OCI-LY7 (cell line): ENCODE measurements around the gene GNAO1. TPM values are rescaled to one million over a fixed set of nuclear protein-coding genes. Genes with fewer than 3 reads are reported as not detected.

Experiments used
- BruUV-seq: library from RNA; stranded (reverse); fragments of 400-500 nt; replicated peaks from 2 replicates; lab custom pipeline; 2021; lab: Mats Ljungman, UMichigan
- CTCF ChIA-PET: fragments of 300-600 bp; sonication (Branson Sonifier 250); formaldehyde crosslinking; loops from one replicate; lab custom pipeline; 2022; ENCODE audit warnings: antibody characterized with exemption; ENCODE audit not compliant: unreplicated experiment; lab: Charles Lee
- POLR2A ChIA-PET: fragments of 300-600 bp; sonication (Branson Sonifier 250); formaldehyde crosslinking; loops from one replicate; lab custom pipeline; 2022; ENCODE audit warnings: antibody characterized with exemption; lab: Charles Lee
- DNase-seq: peaks from one replicate; pipeline ENCODE4 v3.0.0-alpha.2; 2015; ENCODE audit warnings: low spot score
- H2AFZ ChIP-seq: fragments of 200-600 bp; sonication (generic), shearing (Covaris generic); 2 replicates; pipeline ENCODE4 v1.6.1; 2014; ENCODE audit warnings: mild to moderate bottlenecking, antibody characterized with exemption, low read length, moderate library complexity
- H3K27ac ChIP-seq: fragments of 200-600 bp; sonication (generic); 2 replicates; pipeline ENCODE4 v1.5.1; 2014; ENCODE audit warnings: mixed run types, low read depth, mild to moderate bottlenecking, moderate library complexity, low read length, inconsistent platforms; ENCODE audit not compliant: poor library complexity, severe bottlenecking
- H3K36me3 ChIP-seq: fragments of 200-600 bp; sonication (generic); 2 replicates; pipeline ENCODE4 v1.6.1; 2014; ENCODE audit warnings: mild to moderate bottlenecking, antibody characterized with exemption, low read length, moderate library complexity, mixed read lengths; ENCODE audit not compliant: insufficient read depth
- H3K4me1 ChIP-seq: fragments of 200-600 bp; sonication (generic); 2 replicates; pipeline ENCODE4 v1.5.1; 2014; ENCODE audit warnings: mild to moderate bottlenecking, low read length; ENCODE audit not compliant: insufficient read depth, poor library complexity, severe bottlenecking
- H3K4me2 ChIP-seq: fragments of 200-600 bp; sonication (generic); 2 replicates; pipeline ENCODE4 v1.6.1; 2014; ENCODE audit warnings: mild to moderate bottlenecking, low read length
- H3K4me3 ChIP-seq: fragments of 200-600 bp; sonication (generic); 2 replicates; pipeline ENCODE4 v1.5.1; 2014; ENCODE audit warnings: mild to moderate bottlenecking, low read depth, low read length; ENCODE audit not compliant: poor library complexity, severe bottlenecking
- H3K79me2 ChIP-seq: fragments of 200-600 bp; sonication (generic); 2 replicates; pipeline ENCODE4 v1.6.1; 2016; ENCODE audit warnings: low read depth, mild to moderate bottlenecking, low read length, moderate library complexity, mixed read lengths; ENCODE audit not compliant: insufficient read depth
- H3K9me2 ChIP-seq: fragments of 200-600 bp; sonication (generic); 2 replicates; pipeline ENCODE4 v1.6.1; 2016; ENCODE audit warnings: mild to moderate bottlenecking, low read length, mixed read lengths; ENCODE audit not compliant: insufficient read depth
- H3K9me3 ChIP-seq: fragments of 200-600 bp; sonication (generic); 2 replicates; pipeline ENCODE4 v1.6.1; 2014; ENCODE audit warnings: mild to moderate bottlenecking, mixed run types, low read length, mixed read lengths
- H4K20me1 ChIP-seq: fragments of 200-600 bp; sonication (generic); 2 replicates; pipeline ENCODE4 v1.6.1; 2014; ENCODE audit warnings: mild to moderate bottlenecking, antibody characterized with exemption, low read length, moderate library complexity, mixed read lengths; ENCODE audit not compliant: insufficient read depth
- EZH2phosphoT487 ChIP-seq: fragments of 200-600 bp; sonication (generic); IDR thresholded peaks from 2 replicates; pipeline ENCODE4 v1.6.1; 2018; ENCODE audit warnings: low read depth, borderline replicate concordance, mild to moderate bottlenecking, mixed run types, antibody characterized with exemption, low read length, moderate library complexity, mixed read lengths
- intact Hi-C: fragments of 100-400 bp; cut with micrococcal nuclease; formaldehyde crosslinking; loops from one replicate; pipeline ENCODE4 v1.10.0; 2022; ENCODE audit not compliant: unreplicated experiment
- total RNA-seq, 2 experiments: library from RNA; depleted of rRNA in 1 of 2; stranded (reverse); fragments of >200 nt in 1 of 2; shearing (Covaris generic) in 1 of 2; gene quantifications; 2 replicates each; pipeline ENCODE4 v1.2.3, GENCODE V29; 2014 to 2022
- TF ChIP-seq, protein P1 (sequence below): fragments of 200-600 bp; sonication (generic); conservative IDR thresholded peaks from 2 replicates; pipeline ENCODE4 v1.5.1; 2014; ENCODE audit warnings: mild to moderate bottlenecking, antibody characterized with exemption, low read length, moderate library complexity, mixed read lengths

Gene GNAO1
- total RNA-seq, 2 experiments from 2014 or later, result not detected

DNA sequence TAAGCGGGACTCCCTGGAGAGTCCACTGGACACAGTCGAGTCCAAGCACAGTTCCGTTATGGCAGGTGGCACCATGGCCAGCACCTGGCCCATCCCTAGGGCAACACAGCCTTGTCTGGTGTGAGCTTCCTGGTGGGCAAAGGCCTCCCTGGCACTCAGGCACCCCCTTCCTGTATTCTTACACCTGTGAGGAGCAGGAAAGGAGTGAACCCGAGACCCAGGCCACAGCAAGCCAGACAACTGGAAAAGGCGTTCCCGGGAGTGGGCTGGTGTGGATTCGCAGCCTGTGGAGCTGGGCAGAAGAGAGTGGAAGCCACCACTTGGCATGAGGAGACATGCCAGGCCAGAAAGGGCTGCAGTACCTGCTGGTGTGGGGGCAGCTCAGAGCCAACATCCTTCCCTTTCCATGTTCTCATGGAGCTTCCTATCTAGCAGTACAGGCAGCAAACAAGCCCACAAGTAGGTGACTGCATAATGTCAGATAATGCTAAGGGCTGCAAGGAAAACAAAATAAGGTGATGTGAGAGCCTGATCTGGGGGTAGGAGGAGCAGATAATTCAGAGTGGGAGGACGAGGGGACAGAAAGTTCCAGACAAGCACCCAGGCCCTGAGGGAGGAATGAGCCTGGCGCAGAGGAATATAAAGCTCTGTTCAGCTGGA lies 87.0 kb downstream of the GNAO1 start:
- H2AFZ ChIP-seq, result no peak overlapping the region
- no peak overlapping the region for H3K4me3 ChIP-seq
- no peaks in the 10 kb centered on the region for H3K9me2 ChIP-seq
- no peak overlapping the region for H3K4me2 ChIP-seq
- BruUV-seq, result no TSS peak
- ChIA-PET CTCF (no interaction called here), POLR2A (no interaction called here)
- intact Hi-C loops, result no loop called here
- no peaks in the 10 kb centered on the region for H3K36me3 ChIP-seq
- no peaks in the 10 kb centered on the region for H4K20me1 ChIP-seq
- peaks cover 9% of the 10 kb centered on the region for H3K4me1 ChIP-seq
- H3K27ac ChIP-seq, result no peak overlapping the region
- DNase-seq, result no peak
- no peak for TF ChIP-seq EZH2phosphoT487
- TF ChIP-seq, protein P1, sequence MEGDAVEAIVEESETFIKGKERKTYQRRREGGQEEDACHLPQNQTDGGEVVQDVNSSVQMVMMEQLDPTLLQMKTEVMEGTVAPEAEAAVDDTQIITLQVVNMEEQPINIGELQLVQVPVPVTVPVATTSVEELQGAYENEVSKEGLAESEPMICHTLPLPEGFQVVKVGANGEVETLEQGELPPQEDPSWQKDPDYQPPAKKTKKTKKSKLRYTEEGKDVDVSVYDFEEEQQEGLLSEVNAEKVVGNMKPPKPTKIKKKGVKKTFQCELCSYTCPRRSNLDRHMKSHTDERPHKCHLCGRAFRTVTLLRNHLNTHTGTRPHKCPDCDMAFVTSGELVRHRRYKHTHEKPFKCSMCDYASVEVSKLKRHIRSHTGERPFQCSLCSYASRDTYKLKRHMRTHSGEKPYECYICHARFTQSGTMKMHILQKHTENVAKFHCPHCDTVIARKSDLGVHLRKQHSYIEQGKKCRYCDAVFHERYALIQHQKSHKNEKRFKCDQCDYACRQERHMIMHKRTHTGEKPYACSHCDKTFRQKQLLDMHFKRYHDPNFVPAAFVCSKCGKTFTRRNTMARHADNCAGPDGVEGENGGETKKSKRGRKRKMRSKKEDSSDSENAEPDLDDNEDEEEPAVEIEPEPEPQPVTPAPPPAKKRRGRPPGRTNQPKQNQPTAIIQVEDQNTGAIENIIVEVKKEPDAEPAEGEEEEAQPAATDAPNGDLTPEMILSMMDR, result no peak
- H3K79me2 ChIP-seq, result no peaks in the 10 kb centered on the region
- H3K9me3 ChIP-seq, result no peaks in the 10 kb centered on the region

DNA sequence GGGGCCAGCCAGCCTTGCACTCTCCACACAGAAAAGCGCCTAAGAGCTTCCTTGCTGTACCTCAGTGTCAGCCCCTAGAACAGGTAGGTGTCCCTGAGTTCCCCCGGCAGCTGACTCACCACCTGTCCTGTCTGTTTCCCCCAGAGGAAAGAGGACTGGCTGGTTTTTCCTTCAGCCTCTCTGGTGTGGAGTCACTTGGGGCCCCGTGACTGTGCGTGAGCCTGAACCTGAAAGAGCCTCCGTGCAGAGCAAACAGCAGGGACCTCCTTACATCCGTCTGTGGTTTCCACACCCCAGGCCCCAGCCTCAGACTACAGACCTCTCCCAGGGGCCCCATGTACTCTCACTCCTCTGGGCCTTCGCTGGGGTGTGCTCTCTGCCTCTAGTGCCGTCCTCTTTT lies 87.8 kb downstream of the GNAO1 start:
- BruUV-seq, result no TSS peak
- Histone ChIP-seq H3K36me3 (no peaks in the 10 kb centered on the region), H2AFZ (no peak overlapping the region), H3K9me3 (no peaks in the 10 kb centered on the region), H3K4me3 (no peak overlapping the region), H3K79me2 (no peaks in the 10 kb centered on the region), H3K4me1 (peaks cover 9% of the 10 kb centered on the region), H3K27ac (no peak overlapping the region), H3K4me2 (no peak overlapping the region), H4K20me1 (no peaks in the 10 kb centered on the region), H3K9me2 (no peaks in the 10 kb centered on the region)
- intact Hi-C loops, result no loop called here
- no peak for DNase-seq
- POLR2A ChIA-PET, result no interaction called here
- TF ChIP-seq, protein P1, result no peak
- no peak for TF ChIP-seq EZH2phosphoT487
- CTCF ChIA-PET, result no interaction called here

DNA sequence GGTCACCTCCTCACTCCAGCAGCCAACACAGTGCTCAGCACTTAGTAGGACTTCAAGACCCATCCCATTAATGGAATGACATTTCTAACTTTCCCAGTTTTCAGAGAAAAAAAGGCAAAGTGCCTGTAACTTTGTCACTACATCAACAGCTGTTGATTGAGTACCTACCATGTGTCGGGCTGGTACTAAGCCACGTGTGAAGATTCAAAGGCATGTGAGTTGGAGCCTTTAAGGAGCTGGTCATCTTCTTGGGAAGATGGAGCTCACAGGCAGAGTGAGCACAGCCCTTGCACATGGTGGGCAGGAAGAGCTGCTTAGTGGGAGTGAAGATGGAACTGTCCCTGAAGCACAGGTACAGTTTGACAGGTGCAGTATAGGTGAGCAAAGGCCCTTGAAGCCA lies 88.6 kb downstream of the GNAO1 start:
- BruUV-seq, result no TSS peak
- no peaks in the 10 kb centered on the region for H3K36me3 ChIP-seq
- POLR2A ChIA-PET, result no interaction called here
- H3K79me2 ChIP-seq, result no peaks in the 10 kb centered on the region
- no peaks in the 10 kb centered on the region for H3K9me3 ChIP-seq
- intact Hi-C loops, result loop anchor here (10.0 kb wide), 1 partner anchor 235 kb away; no protein-coding TSS in a partner anchor
- TF ChIP-seq, protein P1, result no peak
- TF ChIP-seq EZH2phosphoT487, result no peak
- H3K9me2 ChIP-seq, result no peaks in the 10 kb centered on the region
- H4K20me1 ChIP-seq, result no peaks in the 10 kb centered on the region
- H3K4me1 ChIP-seq, result peaks cover 9% of the 10 kb centered on the region
- no peak for DNase-seq
- H3K4me3 ChIP-seq, result no peak overlapping the region
- no peak overlapping the region for H2AFZ ChIP-seq
- no peak overlapping the region for H3K27ac ChIP-seq
- CTCF ChIA-PET, result no interaction called here
- no peak overlapping the region for H3K4me2 ChIP-seq
